PC-3 (cell line): Measurements from ENCODE around the gene MAG. TPM values are rescaled to one million over a fixed set of nuclear protein-coding genes. Genes with fewer than 3 reads are reported as not detected.

Source experiments
- ATAC-seq: fragments of 200-7000 bp; cut with Tn5 transposase; 2 replicates; pipeline ENCODE4 v1.9.1; 2020; ENCODE audit warnings: mild to moderate bottlenecking, moderate library complexity
- BruUV-seq: library from RNA; stranded (reverse); fragments of 400-500 nt; replicated peaks from 2 replicates; lab custom pipeline; 2021; lab: Mats Ljungman, UMichigan
- CTCF ChIA-PET: fragments of 300-600 bp; sonication (Branson Sonifier 250); formaldehyde crosslinking; loops from one replicate; lab custom pipeline; 2022; ENCODE audit warnings: antibody characterized with exemption; lab: Charles Lee
- POLR2A ChIA-PET: fragments of 300-600 bp; sonication (Branson Sonifier 250); formaldehyde crosslinking; loops from one replicate; lab custom pipeline; 2022; ENCODE audit warnings: antibody characterized with exemption; ENCODE audit not compliant: unreplicated experiment; lab: Charles Lee
- DNase-seq: peaks from one replicate; pipeline ENCODE4 v3.0.0-alpha.2; 2015
- H2AFZ ChIP-seq: fragments of 300-600 bp; sonication (generic); 2 replicates; pipeline ENCODE4 v1.6.0; 2016; ENCODE audit warnings: antibody characterized with exemption, low read length
- H3F3A ChIP-seq: fragments of 300-600 bp; sonication (generic); one replicate; pipeline ENCODE4 v1.6.0; 2017; ENCODE audit warnings: antibody characterized with exemption, low read length, control low read depth, mild to moderate bottlenecking; ENCODE audit not compliant: unreplicated experiment
- H3K27ac ChIP-seq: fragments of 300-600 bp; sonication (generic); 2 replicates; pipeline ENCODE4 v1.5.1; 2016; ENCODE audit warnings: mild to moderate bottlenecking, low read length
- H3K27me3 ChIP-seq: fragments of 300-600 bp; sonication (generic); 2 replicates; pipeline ENCODE4 v1.6.1; 2016; ENCODE audit warnings: low read length, mixed read lengths
- H3K36me3 ChIP-seq: fragments of 300-600 bp; sonication (generic); 2 replicates; pipeline ENCODE4 v1.6.1; 2016; ENCODE audit warnings: low read depth, mixed run types, low read length, mixed read lengths
- H3K4me1 ChIP-seq: fragments of 300-600 bp; sonication (generic); 2 replicates; pipeline ENCODE4 v1.5.1; 2016; ENCODE audit warnings: low read length; ENCODE audit not compliant: insufficient read depth
- H3K4me2 ChIP-seq: fragments of 300-600 bp; sonication (generic); 2 replicates; pipeline ENCODE4 v1.6.0; 2016; ENCODE audit warnings: low read length
- H3K4me3 ChIP-seq: fragments of 300-600 bp; sonication (generic); 2 replicates; pipeline ENCODE4 v1.5.1; 2016; ENCODE audit warnings: mild to moderate bottlenecking, low read length, mixed read lengths
- H3K79me2 ChIP-seq: fragments of 300-600 bp; sonication (generic); 2 replicates; pipeline ENCODE4 v1.6.1; 2017; ENCODE audit warnings: low read length, mixed read lengths
- H3K9ac ChIP-seq: fragments of 300-600 bp; sonication (generic); 2 replicates; pipeline ENCODE4 v1.6.0; 2016; ENCODE audit warnings: mild to moderate bottlenecking, low read length
- H3K9me2 ChIP-seq: fragments of 300-600 bp; sonication (generic); replicated peaks from 2 replicates; pipeline ENCODE4 v1.6.1; 2016; ENCODE audit warnings: mixed run types, low read length, mixed read lengths
- H3K9me3 ChIP-seq: fragments of 300-600 bp; sonication (generic); 2 replicates; pipeline ENCODE4 v1.6.1; 2016; ENCODE audit warnings: low read length, mixed read lengths
- H4K20me1 ChIP-seq: fragments of 300-600 bp; sonication (generic); 2 replicates; pipeline ENCODE4 v1.6.1; 2016; ENCODE audit warnings: low read length, mixed read lengths
- EZH2 ChIP-seq: fragments of 300-600 bp; sonication (generic); IDR thresholded peaks from one replicate; pipeline ENCODE4 v1.6.1; 2017; ENCODE audit warnings: antibody characterized with exemption, mild to moderate bottlenecking, low read length; ENCODE audit not compliant: unreplicated experiment
- EZH2phosphoT487 ChIP-seq: fragments of 300-600 bp; sonication (generic); IDR thresholded peaks from 2 replicates; pipeline ENCODE4 v1.6.1; 2018; ENCODE audit warnings: mild to moderate bottlenecking, antibody characterized with exemption, low read length, borderline replicate concordance
- intact Hi-C: fragments of 100-400 bp; cut with micrococcal nuclease; formaldehyde crosslinking; loops from 2 replicates; pipeline ENCODE4 v1.9.0; 2023
- total RNA-seq: library from RNA; depleted of rRNA; stranded (reverse); fragments of >200 nt; gene quantifications from 2 replicates; pipeline ENCODE4 v1.2.3, GENCODE V29; 2014
- TF ChIP-seq, protein P1 (sequence below): fragments of 300-600 bp; sonication (generic); conservative IDR thresholded peaks from 2 replicates; pipeline ENCODE4 v1.5.1; 2017; ENCODE audit warnings: antibody characterized with exemption, low read depth, mild to moderate bottlenecking, low read length

Gene MAG
- total RNA-seq, 1 experiment from 2014 or later: not detected

DNA sequence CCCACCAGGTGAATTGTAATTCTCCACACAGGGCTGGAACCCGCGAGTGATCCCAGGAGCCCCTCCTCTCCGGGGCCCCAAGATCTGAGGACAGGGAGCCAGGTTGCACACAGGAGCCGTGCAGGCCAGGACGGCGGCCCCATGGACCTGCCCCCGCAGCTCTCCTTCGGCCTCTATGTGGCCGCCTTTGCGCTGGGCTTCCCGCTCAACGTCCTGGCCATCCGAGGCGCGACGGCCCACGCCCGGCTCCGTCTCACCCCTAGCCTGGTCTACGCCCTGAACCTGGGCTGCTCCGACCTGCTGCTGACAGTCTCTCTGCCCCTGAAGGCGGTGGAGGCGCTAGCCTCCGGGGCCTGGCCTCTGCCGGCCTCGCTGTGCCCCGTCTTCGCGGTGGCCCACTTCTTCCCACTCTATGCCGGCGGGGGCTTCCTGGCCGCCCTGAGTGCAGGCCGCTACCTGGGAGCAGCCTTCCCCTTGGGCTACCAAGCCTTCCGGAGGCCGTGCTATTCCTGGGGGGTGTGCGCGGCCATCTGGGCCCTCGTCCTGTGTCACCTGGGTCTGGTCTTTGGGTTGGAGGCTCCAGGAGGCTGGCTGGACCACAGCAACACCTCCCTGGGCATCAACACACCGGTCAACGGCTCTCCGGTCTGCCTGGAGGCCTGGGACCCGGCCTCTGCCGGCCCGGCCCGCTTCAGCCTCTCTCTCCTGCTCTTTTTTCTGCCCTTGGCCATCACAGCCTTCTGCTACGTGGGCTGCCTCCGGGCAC lies 59.6 kb downstream of the MAG start:
- Histone ChIP-seq H3K27me3 (peaks cover 13% of the 10 kb centered on the region), H3K4me1 (no peaks in the 10 kb centered on the region), H2AFZ (no peak overlapping the region), H3K9me3 (no peaks in the 10 kb centered on the region), H3K4me2 (no peak overlapping the region), H3K36me3 (no peaks in the 10 kb centered on the region; the same call in 1 of the 2 replicates), H4K20me1 (no peaks in the 10 kb centered on the region), H3K9ac (no peak overlapping the region), H3K4me3 (no peak overlapping the region), H3K9me2 (no peaks in the 10 kb centered on the region), H3F3A (no peaks in the 10 kb centered on the region), H3K79me2 (no peaks in the 10 kb centered on the region), H3K27ac (no peak overlapping the region)
- TF ChIP-seq EZH2phosphoT487: no peak
- no peak for TF ChIP-seq EZH2
- TF ChIP-seq, protein P1, sequence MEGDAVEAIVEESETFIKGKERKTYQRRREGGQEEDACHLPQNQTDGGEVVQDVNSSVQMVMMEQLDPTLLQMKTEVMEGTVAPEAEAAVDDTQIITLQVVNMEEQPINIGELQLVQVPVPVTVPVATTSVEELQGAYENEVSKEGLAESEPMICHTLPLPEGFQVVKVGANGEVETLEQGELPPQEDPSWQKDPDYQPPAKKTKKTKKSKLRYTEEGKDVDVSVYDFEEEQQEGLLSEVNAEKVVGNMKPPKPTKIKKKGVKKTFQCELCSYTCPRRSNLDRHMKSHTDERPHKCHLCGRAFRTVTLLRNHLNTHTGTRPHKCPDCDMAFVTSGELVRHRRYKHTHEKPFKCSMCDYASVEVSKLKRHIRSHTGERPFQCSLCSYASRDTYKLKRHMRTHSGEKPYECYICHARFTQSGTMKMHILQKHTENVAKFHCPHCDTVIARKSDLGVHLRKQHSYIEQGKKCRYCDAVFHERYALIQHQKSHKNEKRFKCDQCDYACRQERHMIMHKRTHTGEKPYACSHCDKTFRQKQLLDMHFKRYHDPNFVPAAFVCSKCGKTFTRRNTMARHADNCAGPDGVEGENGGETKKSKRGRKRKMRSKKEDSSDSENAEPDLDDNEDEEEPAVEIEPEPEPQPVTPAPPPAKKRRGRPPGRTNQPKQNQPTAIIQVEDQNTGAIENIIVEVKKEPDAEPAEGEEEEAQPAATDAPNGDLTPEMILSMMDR: no peak
- no TSS peak for BruUV-seq
- no peak for DNase-seq
- intact Hi-C loops: no loop called here
- ChIA-PET POLR2A (no interaction called here), CTCF (no interaction called here)
- no peak for ATAC-seq

DNA sequence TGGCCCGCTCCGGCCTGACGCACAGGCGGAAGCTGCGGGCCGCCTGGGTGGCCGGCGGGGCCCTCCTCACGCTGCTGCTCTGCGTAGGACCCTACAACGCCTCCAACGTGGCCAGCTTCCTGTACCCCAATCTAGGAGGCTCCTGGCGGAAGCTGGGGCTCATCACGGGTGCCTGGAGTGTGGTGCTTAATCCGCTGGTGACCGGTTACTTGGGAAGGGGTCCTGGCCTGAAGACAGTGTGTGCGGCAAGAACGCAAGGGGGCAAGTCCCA lies 60.2 kb downstream of the MAG start:
- ChIA-PET CTCF (interaction anchor here (1.7 kb wide), 1 partner anchor 116 kb away, joined by 5 read pairs; no protein-coding TSS in a partner anchor), POLR2A (no interaction called here)
- H3K9ac ChIP-seq: no peak overlapping the region
- intact Hi-C loops: no loop called here
- H3F3A ChIP-seq: no peaks in the 10 kb centered on the region
- H3K36me3 ChIP-seq: no peaks in the 10 kb centered on the region; the same call in 1 of the 2 replicates
- H3K27ac ChIP-seq: no peak overlapping the region
- H4K20me1 ChIP-seq: no peaks in the 10 kb centered on the region
- H3K4me2 ChIP-seq: no peak overlapping the region
- TF ChIP-seq, protein P1: no peak
- TF ChIP-seq EZH2phosphoT487: no peak
- no peak for TF ChIP-seq EZH2
- H3K79me2 ChIP-seq: no peaks in the 10 kb centered on the region
- H3K4me3 ChIP-seq: no peak overlapping the region
- no peaks in the 10 kb centered on the region for H3K9me3 ChIP-seq
- no peak for ATAC-seq
- no peak for DNase-seq
- peaks cover 11% of the 10 kb centered on the region for H3K27me3 ChIP-seq
- H3K4me1 ChIP-seq: no peaks in the 10 kb centered on the region
- no peaks in the 10 kb centered on the region for H3K9me2 ChIP-seq
- no TSS peak for BruUV-seq
- H2AFZ ChIP-seq: no peak overlapping the region
